ENCODE data around the gene SPAST. TPM values are rescaled to one million over a fixed set of nuclear protein-coding genes. Genes with fewer than 3 reads are reported as not detected.
A peak's percentile ranks its signal among the peaks of the same experiment; 100 is the strongest.

Gene SPAST
- total RNA-seq, 1 experiment from 2014 or later = 16.2 TPM

- peaks cover 4 to 11% of the 10 kb centered on the region in 2 experiments; a peak in 1 of 4 replicates for H3K4me1 ChIP-seq (ENCODE audit: control insufficient read depth in 1 of 2, insufficient read depth in 2 of 2, low read length in 2 of 2)
- intact Hi-C loops (cut with micrococcal nuclease) = loop anchor here (10.0 kb wide), 1 partner anchor 151 kb away; the partner anchor contains the start of gene MEMO1
- H3K27me3 ChIP-seq (ENCODE audit: insufficient read depth, low read length) = no peaks in the 10 kb centered on the region
- no peak for DNase-seq (ENCODE audit: low read depth, low spot score)
- H3K9ac ChIP-seq (ENCODE audit: low read length) = peak overlapping the region; percentile 83
- peak overlapping the region; percentile 79 to 98 for H3K4me3 ChIP-seq (replicated peaks in 1 of 2; ENCODE audit: low read depth in 1 of 2, low read length in 2 of 2)
- no peak overlapping the region for H2AFZ ChIP-seq (ENCODE audit: low read depth, low read length, poor library complexity, severe bottlenecking)
- peaks cover 61% of the 10 kb centered on the region for H3K79me2 ChIP-seq (ENCODE audit: insufficient read depth, low read length)
- H4K20me1 ChIP-seq (ENCODE audit: insufficient read depth) = no peaks in the 10 kb centered on the region
- TF ChIP-seq POLR2A (IDR thresholded peaks at IDR 0.05; ENCODE audit: borderline replicate concordance, extremely low read depth, insufficient read depth, insufficient read length) (no peak), FOSL1 (IDR thresholded peaks at IDR 0.05; ENCODE audit: low read depth) (no peak), ZNF274 (IDR thresholded peaks at IDR 0.05; ENCODE audit: low read depth, low read length) (no peak), EZH2phosphoT487 (IDR thresholded peaks at IDR 0.05; ENCODE audit: borderline replicate concordance) (no peak), EZH2 (IDR thresholded peaks at IDR 0.05) (no peak), SRF (IDR thresholded peaks at IDR 0.05; ENCODE audit: low read depth) (no peak), SP1 (IDR thresholded peaks at IDR 0.05; ENCODE audit: low read depth) (no peak), CEBPB (IDR thresholded peaks at IDR 0.05; ENCODE audit: low read depth) (no peak), ELF1 (IDR thresholded peaks at IDR 0.05; ENCODE audit: borderline replicate concordance, low read depth) (no peak), ZFX (IDR thresholded peaks at IDR 0.05) (no peak; the same call in 1 of the 2 replicates), CTCF (IDR thresholded peaks at IDR 0.05 in 2 of 3, conservative IDR thresholded peaks at IDR 0.05 in 1 of 3; ENCODE audit: borderline replicate concordance in 1 of 3, insufficient read depth in 1 of 3, low read depth in 2 of 3, low read length in 2 of 3) (no peak), MAX (IDR thresholded peaks at IDR 0.05) (no peak), RAD21 (IDR thresholded peaks at IDR 0.05; ENCODE audit: low read depth) (no peak), JUND (IDR thresholded peaks at IDR 0.05) (no peak), ZBTB33 (IDR thresholded peaks at IDR 0.05; ENCODE audit: extremely low read depth, insufficient replicate concordance, low read length) (no peak), EGR1 (IDR thresholded peaks at IDR 0.05; ENCODE audit: low read depth) (no peak)
- H3K4me2 ChIP-seq (ENCODE audit: low read length) = peak overlapping the region; percentile 79
- ATAC-seq = no peak
- H3K9me2 ChIP-seq (ENCODE audit: insufficient read depth) = no peaks in the 10 kb centered on the region
- POLR2A ChIA-PET = interaction anchor here (0.8 to 1.8 kb wide), 8 partner anchors 9 to 435 kb away, joined by 3 to 14 read pairs (median 4); partner anchors contain the start of genes DPY30 and SPAST
- RAD21 ChIA-PET (ENCODE audit: low non-redundant PET in 1 of 2, low total read pairs in 2 of 2, uncharacterized antibody in 2 of 2, unreplicated experiment in 2 of 2) = interaction anchor here in 1 of 2 experiments (0.8 kb wide), 1 partner anchor 102 kb away, joined by 3 read pairs; the partner anchor contains the start of gene SPAST
- peak overlapping the region; percentile 86 for H3K27ac ChIP-seq (ENCODE audit: low read depth, low read length)
- no peaks in the 10 kb centered on the region for H3K9me3 ChIP-seq (ENCODE audit: control insufficient read depth in 1 of 2, insufficient read depth in 1 of 2, low read depth in 1 of 2, low read length in 2 of 2)
- BruUV-seq (replicated peaks) = TSS peak; percentile 78
- peaks cover 0 to 7% of the 10 kb centered on the region in 2 experiments; a peak in 1 of 4 replicates for H3K36me3 ChIP-seq (ENCODE audit: control insufficient read depth in 1 of 2, insufficient read depth in 2 of 2, low read length in 2 of 2)
- CTCF ChIA-PET = interaction anchor here (0.6 kb wide), 1 partner anchor 491 kb away, joined by 3 read pairs; no protein-coding TSS in a partner anchor
Measured at GRCh38 chr2:32166115-32166574, 102.8 kb downstream of the SPAST start.

Measured in HCT116 (cell line).